ENCODE measurements around the gene CALCOCO2.
"Not testable (repeated sequence)": the region's sequence is repeated elsewhere in the genome, so short reads cannot be mapped to it uniquely, and the experiment has no call there.

DNA sequence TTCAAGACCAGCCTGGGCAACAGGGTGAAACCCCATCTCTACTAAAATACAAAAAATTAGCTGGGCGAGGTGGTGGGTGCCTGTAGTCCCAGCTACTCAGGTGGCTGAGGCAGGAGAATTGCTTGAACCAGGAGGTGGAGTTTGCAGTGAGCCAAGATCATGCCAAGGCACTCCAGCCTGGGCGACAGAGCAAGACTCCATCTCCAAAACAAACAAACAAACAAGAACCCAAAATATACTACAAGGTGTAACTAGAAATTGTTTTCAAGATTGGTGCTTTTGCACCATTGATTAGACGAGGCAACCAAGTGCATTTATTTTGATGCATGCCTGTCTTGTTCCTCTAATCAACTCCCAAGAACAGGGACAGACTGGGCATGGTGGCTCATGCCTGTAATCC, 41.6 kb downstream of the CALCOCO2 start:
- TF ChIP-seq, protein P1, sequence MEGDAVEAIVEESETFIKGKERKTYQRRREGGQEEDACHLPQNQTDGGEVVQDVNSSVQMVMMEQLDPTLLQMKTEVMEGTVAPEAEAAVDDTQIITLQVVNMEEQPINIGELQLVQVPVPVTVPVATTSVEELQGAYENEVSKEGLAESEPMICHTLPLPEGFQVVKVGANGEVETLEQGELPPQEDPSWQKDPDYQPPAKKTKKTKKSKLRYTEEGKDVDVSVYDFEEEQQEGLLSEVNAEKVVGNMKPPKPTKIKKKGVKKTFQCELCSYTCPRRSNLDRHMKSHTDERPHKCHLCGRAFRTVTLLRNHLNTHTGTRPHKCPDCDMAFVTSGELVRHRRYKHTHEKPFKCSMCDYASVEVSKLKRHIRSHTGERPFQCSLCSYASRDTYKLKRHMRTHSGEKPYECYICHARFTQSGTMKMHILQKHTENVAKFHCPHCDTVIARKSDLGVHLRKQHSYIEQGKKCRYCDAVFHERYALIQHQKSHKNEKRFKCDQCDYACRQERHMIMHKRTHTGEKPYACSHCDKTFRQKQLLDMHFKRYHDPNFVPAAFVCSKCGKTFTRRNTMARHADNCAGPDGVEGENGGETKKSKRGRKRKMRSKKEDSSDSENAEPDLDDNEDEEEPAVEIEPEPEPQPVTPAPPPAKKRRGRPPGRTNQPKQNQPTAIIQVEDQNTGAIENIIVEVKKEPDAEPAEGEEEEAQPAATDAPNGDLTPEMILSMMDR (optimal IDR thresholded peaks at IDR 0.05 in 1 of 3, IDR thresholded peaks at IDR 0.05 in 1 of 3, conservative IDR thresholded peaks at IDR 0.05 in 1 of 3; ENCODE audit: extremely low read depth in 1 of 3, insufficient read depth in 2 of 3, low read length in 3 of 3), result not testable (repeated sequence)
- TF ChIP-seq EZH2 (IDR thresholded peaks at IDR 0.05; ENCODE audit: low read length), result not testable (repeated sequence)
